DMS153 treated with DMSO at 0.1 percent for 48 hours (cell line): ENCODE measurements around the gene SYT9.

Source experiments
- DNase-seq: peaks from one replicate; lab custom pipeline; 2025; ENCODE audit not compliant: unreplicated experiment; lab: John Stamatoyannopoulos, UW

SYT9 gene

DNA sequence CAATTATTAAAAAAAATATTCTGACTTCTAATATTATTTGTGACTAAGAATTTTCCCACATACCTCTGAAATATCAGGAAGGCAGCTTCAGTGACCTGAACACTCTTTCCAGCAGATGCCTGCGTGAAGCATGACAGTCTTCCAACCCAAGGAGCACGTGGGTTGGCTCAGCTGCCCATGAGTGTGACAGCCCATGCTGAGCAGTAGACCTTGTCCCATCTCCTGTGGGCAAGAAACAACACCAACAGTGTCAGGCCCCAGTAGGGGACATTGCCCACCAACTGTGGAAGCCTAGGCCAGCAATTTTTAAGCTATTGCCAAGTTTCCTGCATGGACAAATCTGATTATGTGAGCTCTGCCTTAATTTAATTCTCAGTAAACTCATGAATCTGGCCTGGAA lies 167.2 kb downstream of the SYT9 start:
- DNase-seq, result no peak

GRCh38 chr11:7421136-7421535 lies 169.4 kb downstream of the SYT9 start:
- no peak for DNase-seq

DNA sequence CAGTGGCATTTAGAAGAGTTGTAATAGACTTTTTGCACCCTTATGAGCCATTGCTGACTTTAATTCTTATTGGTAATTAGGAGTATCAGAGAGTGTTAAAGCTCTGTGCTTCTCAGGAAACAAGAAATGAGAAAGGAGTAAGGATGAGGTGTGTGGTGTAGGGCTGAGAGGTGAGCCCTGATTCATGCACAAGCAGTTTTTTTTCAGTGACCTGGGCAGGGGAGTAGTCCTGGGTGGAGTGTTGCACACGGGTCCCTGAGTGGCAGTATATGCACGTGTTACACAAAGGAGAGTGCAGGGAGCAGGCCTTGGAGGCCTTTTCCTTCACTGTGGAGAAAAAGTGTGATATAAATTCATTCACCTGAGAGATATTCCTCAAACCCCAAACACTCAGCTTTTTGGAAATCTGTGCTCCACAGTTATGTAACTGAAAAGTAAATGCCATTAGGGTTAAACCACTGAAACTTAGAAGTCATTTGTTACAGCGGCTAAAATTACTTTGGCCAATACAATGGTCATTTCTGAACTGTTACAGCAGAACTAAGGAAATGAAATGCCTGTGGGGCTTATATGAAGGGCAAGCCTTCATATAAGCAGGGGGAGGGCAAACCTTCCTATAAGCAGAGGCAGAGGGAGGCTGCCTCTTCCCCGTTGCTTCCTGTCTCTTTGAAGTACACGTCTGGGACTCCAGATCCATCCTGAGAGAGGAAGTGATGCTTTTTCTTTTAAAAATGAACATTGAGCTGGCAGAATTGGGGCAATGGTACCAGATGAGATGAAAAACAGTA lies 171.0 kb downstream of the SYT9 start:
- DNase-seq, result no peak

DNA sequence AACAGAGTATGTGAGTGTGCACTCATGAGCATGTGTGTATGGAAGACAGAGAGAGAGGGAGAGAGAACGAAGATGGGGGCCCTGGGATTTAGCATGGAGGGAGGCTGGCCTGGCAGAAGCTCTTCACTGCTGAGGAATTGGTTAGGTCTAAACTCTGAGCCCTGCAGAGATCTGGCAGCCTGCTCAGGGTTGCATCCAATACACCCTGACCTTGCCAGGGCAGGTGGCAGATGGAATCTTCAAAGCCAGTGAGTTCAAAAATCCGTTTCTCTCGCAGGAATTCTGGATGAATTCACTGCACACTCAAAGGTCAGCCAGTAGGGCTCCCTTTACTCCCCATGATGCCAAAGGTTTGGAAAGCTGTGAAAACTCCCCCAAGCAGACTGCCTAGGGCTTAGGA lies 172.2 kb downstream of the SYT9 start:
- DNase-seq, result no peak

- no peak for DNase-seq
Measured at GRCh38 chr11:7427733-7428132, 176.0 kb downstream of the SYT9 start.

DNA sequence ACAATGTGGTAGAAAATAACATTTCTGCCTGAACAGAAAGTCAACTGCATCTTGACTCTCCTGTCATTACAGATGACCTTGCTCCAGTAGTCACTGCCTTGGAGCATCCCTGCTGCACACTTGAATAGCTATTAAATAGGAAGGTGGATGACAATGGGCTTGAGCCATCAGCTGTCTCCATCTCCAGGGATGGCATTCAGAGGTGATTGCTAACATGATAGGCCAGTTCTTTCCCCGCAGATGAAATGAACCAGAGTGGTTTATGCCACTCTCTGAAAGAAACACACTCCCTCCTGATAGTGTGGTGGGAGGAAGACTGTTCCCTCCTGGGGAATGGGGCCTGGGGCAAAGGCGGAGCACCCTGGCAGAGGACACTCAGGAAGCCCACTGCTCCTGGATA lies 176.5 kb downstream of the SYT9 start:
- no peak for DNase-seq

DNA sequence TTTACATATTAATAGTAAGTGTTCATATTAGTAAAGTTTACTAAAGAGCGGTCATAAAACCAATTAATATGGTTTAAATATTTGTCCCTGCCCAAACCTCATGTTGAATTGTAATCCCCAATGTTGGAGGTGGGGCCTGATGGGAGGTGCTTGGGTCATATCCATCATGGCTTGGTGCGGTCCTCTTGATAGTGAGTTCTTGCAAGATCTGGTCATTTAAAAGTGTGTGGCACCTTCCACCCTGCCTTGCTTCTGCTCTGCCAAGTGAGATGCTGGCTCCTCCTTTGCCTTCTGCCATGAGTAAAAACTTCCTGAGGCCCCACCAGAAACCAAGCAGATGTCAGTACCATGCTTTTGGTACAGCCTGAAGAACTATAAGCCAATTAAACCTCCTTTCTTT lies 178.8 kb downstream of the SYT9 start:
- no peak for DNase-seq

GRCh38 chr11:7435176-7435575 lies 183.5 kb downstream of the SYT9 start:
- no peak for DNase-seq

GRCh38 chr11:7436146-7436545 lies 184.4 kb downstream of the SYT9 start:
- no peak for DNase-seq

DNA sequence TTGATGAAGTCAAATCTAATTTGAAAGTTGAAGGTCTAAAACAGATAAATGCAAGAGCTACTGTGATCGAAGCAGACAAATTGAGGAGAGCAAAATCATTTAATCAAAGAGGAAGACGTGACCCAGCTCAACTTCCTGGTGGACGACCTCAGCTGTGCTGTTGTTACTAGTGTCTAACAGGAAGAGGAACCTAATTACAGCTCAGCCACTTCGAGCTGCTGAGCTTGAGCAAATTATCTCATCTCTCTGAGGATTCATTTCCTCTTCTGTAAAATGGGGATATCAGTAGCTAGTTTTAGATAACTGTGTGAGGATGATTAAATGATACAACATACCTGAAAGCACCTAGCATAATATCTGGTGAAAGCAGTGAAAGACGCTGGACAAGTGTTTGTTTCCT lies 185.0 kb downstream of the SYT9 start:
- DNase-seq, result no peak

- DNase-seq, result no peak
Measured at GRCh38 chr11:7437696-7438095, 186.0 kb downstream of the SYT9 start.

- DNase-seq, result no peak
Measured at GRCh38 chr11:7439746-7440320, 188.1 kb downstream of the SYT9 start.

DNA sequence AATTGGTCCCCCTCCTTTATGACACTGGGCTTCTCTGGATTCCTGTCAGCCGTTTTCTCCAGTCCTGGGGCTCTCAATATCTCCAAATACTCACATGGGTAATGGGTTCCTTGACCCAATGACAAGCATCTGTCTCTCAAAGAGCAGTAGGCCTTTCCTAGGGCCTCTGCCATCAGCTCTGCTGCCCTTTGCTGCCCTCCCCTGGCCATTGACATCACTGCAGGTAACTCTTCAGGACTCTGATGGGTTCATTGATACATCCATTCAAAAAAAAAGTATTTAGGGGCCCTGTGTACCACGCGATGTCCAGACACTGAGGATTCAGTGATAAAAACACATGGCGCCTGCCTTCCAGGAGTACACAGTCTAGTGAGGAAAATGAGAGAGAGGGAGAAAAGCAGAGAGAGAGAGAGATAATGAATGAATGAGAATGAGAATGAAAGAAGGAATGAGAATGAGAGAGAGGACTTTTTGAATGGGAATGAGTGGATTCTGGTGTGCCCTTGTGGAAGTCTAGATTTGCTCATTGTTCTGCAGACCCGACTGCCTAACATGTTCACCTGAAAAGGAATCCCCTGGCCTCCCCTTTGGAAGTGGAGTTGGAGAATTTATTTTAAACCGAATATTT lies 191.0 kb downstream of the SYT9 start:
- DNase-seq, result peak; percentile 9

DNA sequence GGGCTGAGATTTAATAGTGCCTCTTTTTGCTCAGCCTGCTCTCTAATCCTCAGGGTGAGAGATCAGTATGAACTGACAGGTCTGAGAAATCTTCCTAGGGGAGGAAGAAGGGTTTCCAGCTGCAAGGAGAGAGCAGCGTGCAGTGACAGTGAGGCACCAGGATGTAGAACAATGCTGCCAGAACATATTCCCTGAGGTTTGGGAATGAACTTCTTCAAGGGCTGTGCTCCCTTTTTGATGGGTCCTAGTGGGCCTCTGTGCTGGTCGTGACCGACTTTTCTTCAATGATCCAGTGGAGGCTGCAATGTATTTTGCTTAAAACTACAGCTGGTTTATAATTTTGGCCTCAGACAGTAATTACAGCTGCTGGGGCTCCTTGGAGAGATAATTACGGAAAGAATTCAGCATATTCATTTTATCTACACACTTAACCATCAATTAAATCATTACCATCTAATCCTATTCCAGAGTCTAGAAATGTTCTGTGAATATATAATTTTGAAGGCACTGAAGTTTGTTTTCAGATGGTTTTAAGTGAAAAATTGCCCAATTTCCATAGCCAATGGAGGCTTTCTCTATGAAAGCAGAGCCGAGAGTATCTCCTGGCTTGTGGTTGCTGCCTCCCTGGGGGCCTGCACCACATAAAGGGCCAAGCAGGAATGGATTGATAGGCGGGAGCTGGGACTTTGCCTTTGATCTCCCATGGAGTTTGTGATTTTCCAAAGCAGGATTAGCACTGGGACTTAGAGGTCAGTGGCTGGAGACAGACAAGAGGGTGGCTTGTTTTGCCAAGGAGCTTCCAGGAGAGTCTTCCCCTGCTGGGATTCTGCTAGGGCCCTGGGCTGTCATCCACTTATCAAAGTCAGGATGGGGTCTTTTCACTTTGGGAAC lies 192.6 kb downstream of the SYT9 start:
- DNase-seq, result no peak

- no peak for DNase-seq
Measured at GRCh38 chr11:7445564-7445963, 193.9 kb downstream of the SYT9 start.

DNA sequence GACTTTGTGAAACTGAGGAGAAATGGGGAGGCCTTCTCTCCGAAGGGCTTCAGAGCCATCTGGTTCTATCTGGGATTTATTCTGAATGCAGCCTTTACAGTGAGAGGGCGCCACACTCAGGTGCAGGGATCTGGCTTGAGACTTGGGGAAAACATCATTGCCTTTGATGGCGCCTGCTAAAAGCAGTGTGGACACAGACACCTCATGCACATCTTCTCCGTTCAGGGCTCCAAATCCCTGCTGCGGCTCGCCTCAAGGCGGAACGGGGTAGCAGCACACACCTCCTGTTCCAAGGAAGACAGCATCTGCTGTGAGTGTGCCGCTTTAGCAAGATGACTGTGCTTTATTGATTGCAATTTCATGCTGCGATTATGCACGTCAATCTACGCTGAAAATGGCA lies 196.5 kb downstream of the SYT9 start:
- DNase-seq, result no peak

- DNase-seq, result no peak
Measured at GRCh38 chr11:7449211-7449840, 197.6 kb downstream of the SYT9 start.

- no peak for DNase-seq
Measured at GRCh38 chr11:7449841-7450214, 198.1 kb downstream of the SYT9 start.

GRCh38 chr11:7450836-7451235 lies 199.1 kb downstream of the SYT9 start:
- no peak for DNase-seq

GRCh38 chr11:7451520-7451919 lies 199.8 kb downstream of the SYT9 start:
- DNase-seq, result no peak

GRCh38 chr11:7451952-7452494 lies 200.3 kb downstream of the SYT9 start:
- DNase-seq, result no peak
